Tibial artery (tissue), 4 donors: ENCODE results near the gene LEMD1.

ENCODE experiments used
- DNase-seq, 2 donors: peaks; one replicate each; pipeline ENCODE4 v3.0.0-alpha.2; 2019
- H3K27ac ChIP-seq, 2 donors: fragments of 200-600 bp; sonication (generic) in 1 of 2; 1 replicate in 1 of 2; 2 replicates in 1 of 2; pipeline ENCODE4 v1.5.1; 2018 to 2019; ENCODE audit warnings: mild to moderate bottlenecking in 1 of 2
- H3K27me3 ChIP-seq, 2 donors: fragments of 200-600 bp; sonication (generic) in 1 of 2; one replicate each; pipeline versions ENCODE4 v1.5.1 to v1.6.0; 2016 to 2019
- H3K36me3 ChIP-seq, 3 donors: fragments of 200-600 bp; sonication (generic) in 2 of 3; one replicate each; pipeline ENCODE4 v1.5.1; 2016 to 2019; ENCODE audit warnings: mild to moderate bottlenecking in 2 of 3
- H3K4me1 ChIP-seq, 4 donors: fragments of 200-600 bp; sonication (generic) in 2 of 4; 1 replicate in 3 of 4; 2 replicates in 1 of 4; pipeline ENCODE4 v1.5.1; 2016 to 2019
- H3K4me3 ChIP-seq, 2 donors: fragments of 200-600 bp; sonication (generic) in 1 of 2; 1 replicate in 1 of 2; 2 replicates in 1 of 2; pipeline ENCODE4 v1.5.1; 2018 to 2019; ENCODE audit warnings: mild to moderate bottlenecking in 2 of 2
- H3K9me3 ChIP-seq, 3 donors: fragments of 200-600 bp; sonication (generic) in 1 of 3; one replicate each; pipeline ENCODE4 v1.5.1; 2016 to 2019
- CTCF ChIP-seq, 2 experiments: fragments of 200-600 bp in 1 of 2; fragments of 450-650 bp in 1 of 2; IDR thresholded peaks; one replicate each; pipeline ENCODE4 v1.5.1; 2017 to 2019; ENCODE audit warnings: antibody characterized with exemption in 2 of 2, mild to moderate bottlenecking in 1 of 2, moderate library complexity in 1 of 2
- intact Hi-C: fragments of 100-400 bp; cut with DNase I; formaldehyde crosslinking; loops from one replicate; pipeline ENCODE4 v1.15.0; 2023; ENCODE audit warnings: low total_unique reads

The LEMD1 gene

DNA sequence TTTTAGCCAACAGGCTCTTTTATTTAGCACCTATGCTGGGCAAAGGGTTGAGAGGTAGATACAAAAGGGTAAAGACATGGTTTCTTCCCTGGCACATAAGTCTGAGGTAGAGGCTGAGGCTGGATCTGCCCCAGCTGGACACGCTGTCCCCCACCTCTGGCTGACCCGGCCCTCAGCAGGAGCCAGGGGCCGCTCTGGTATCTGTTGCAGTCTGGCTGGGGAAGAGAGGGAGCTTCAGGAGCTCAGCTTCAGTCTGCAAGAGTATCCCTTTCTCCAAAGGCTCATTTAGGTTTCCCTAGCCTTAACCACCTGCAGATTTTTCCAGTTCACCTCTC is 19.8 kb upstream of the LEMD1 start:
- Histone ChIP-seq H3K9me3 (no peaks in the 10 kb centered on the region), H3K36me3 (no peaks in the 10 kb centered on the region), H3K4me3 (no peak overlapping the region), H3K27ac (no peak overlapping the region), H3K4me1 (peaks cover 0 to 37% (median 24%) of the 10 kb centered on the region in 4 donors), H3K27me3 (peaks cover 0 to 7% of the 10 kb centered on the region in 2 donors)
- no peak for TF ChIP-seq CTCF (IDR thresholded peaks at IDR 0.05)
- intact Hi-C loops, result no loop called here
- DNase-seq, result no peak

- no peaks in the 10 kb centered on the region for H3K9me3 ChIP-seq
- no peak for TF ChIP-seq CTCF (IDR thresholded peaks at IDR 0.05)
- DNase-seq, result no peak
- no peak overlapping the region for H3K4me3 ChIP-seq
- no peaks in the 10 kb centered on the region for H3K36me3 ChIP-seq
- peaks cover 0 to 37% (median 24%) of the 10 kb centered on the region in 4 donors for H3K4me1 ChIP-seq
- intact Hi-C loops, result no loop called here
- peaks cover 0 to 10% of the 10 kb centered on the region in 2 donors for H3K27me3 ChIP-seq
- H3K27ac ChIP-seq, result no peak overlapping the region
Measured at GRCh38 chr1:205441318-205441633, 19.4 kb upstream of the LEMD1 start.

GRCh38 chr1:205440476-205441317 is 18.8 kb upstream of the LEMD1 start:
- no peak overlapping the region for H3K27ac ChIP-seq
- no peak overlapping the region for H3K4me3 ChIP-seq
- H3K27me3 ChIP-seq, result peaks cover 0 to 10% of the 10 kb centered on the region in 2 donors
- H3K9me3 ChIP-seq, result no peaks in the 10 kb centered on the region
- TF ChIP-seq CTCF (IDR thresholded peaks at IDR 0.05), result no peak
- intact Hi-C loops, result no loop called here
- peaks cover 0 to 37% (median 24%) of the 10 kb centered on the region in 4 donors for H3K4me1 ChIP-seq
- peak; percentile 38 to 59 for DNase-seq
- H3K36me3 ChIP-seq, result no peaks in the 10 kb centered on the region

GRCh38 chr1:205440121-205440475 is 18.2 kb upstream of the LEMD1 start:
- H3K9me3 ChIP-seq, result no peaks in the 10 kb centered on the region
- no peak overlapping the region for H3K27ac ChIP-seq
- no peaks in the 10 kb centered on the region for H3K36me3 ChIP-seq
- H3K27me3 ChIP-seq, result peaks cover 0 to 16% of the 10 kb centered on the region in 2 donors
- no peak for DNase-seq
- no peak overlapping the region for H3K4me3 ChIP-seq
- no peak for TF ChIP-seq CTCF (IDR thresholded peaks at IDR 0.05)
- H3K4me1 ChIP-seq, result peaks cover 0 to 32% (median 21%) of the 10 kb centered on the region in 4 donors
- intact Hi-C loops, result no loop called here

GRCh38 chr1:205438213-205439158 is 16.6 kb upstream of the LEMD1 start:
- no peak overlapping the region for H3K27ac ChIP-seq
- peak; percentile 66 to 82 for DNase-seq
- peak; percentile 74 to 85 for TF ChIP-seq CTCF (IDR thresholded peaks at IDR 0.05)
- H3K9me3 ChIP-seq, result no peaks in the 10 kb centered on the region
- H3K27me3 ChIP-seq, result peaks cover 0 to 27% of the 10 kb centered on the region in 2 donors
- H3K4me3 ChIP-seq, result no peak overlapping the region
- peaks cover 0 to 23% (median 13%) of the 10 kb centered on the region in 4 donors for H3K4me1 ChIP-seq
- no peaks in the 10 kb centered on the region for H3K36me3 ChIP-seq
- intact Hi-C loops, result no loop called here
